GM23338 (cell line): Measurements from ENCODE around the gene TPK1. TPM values are rescaled to one million over a fixed set of nuclear protein-coding genes. Genes with fewer than 3 reads are reported as not detected.

Source experiments
- ATAC-seq: fragments of 200-7000 bp; cut with Tn5 transposase; 3 replicates; pipeline ENCODE4 v1.9.1; 2020
- DNase-seq: peaks from one replicate; pipeline ENCODE4 v3.0.0-alpha.2; 2015; ENCODE audit warnings: low spot score
- H2AFZ ChIP-seq: fragments of 200-600 bp; sonication (generic); 2 replicates; pipeline ENCODE4 v1.8.0; 2016; ENCODE audit warnings: antibody characterized with exemption, mild to moderate bottlenecking, moderate library complexity
- H3F3A ChIP-seq: fragments of 200-600 bp; sonication (generic); replicated peaks from 2 replicates; pipeline ENCODE4 v1.8.0; 2017; ENCODE audit warnings: antibody characterized with exemption, mixed run types, low read depth
- H3K27ac ChIP-seq: fragments of 200-600 bp; sonication (generic); 2 replicates; pipeline ENCODE4 v1.6.1; 2016; ENCODE audit warnings: low read depth
- H3K27me3 ChIP-seq: fragments of 200-600 bp; sonication (generic); 2 replicates; pipeline ENCODE4 v1.8.0; 2016; ENCODE audit warnings: mild to moderate bottlenecking, mixed run types, moderate library complexity; ENCODE audit not compliant: insufficient read depth
- H3K36me3 ChIP-seq: fragments of 200-600 bp; sonication (generic); 2 replicates; pipeline ENCODE4 v1.8.0; 2016; ENCODE audit warnings: mild to moderate bottlenecking; ENCODE audit not compliant: insufficient read depth
- H3K4me1 ChIP-seq: fragments of 200-600 bp; sonication (generic); 2 replicates; pipeline ENCODE4 v1.8.0; 2016; ENCODE audit warnings: mild to moderate bottlenecking, moderate library complexity; ENCODE audit not compliant: insufficient read depth
- H3K4me2 ChIP-seq: fragments of 200-600 bp; sonication (generic); 2 replicates; pipeline ENCODE4 v1.7.1; 2017; ENCODE audit warnings: mixed run types
- H3K4me3 ChIP-seq: fragments of 200-600 bp; sonication (generic); 2 replicates; pipeline ENCODE4 v1.6.1; 2016; ENCODE audit warnings: mixed run types
- H3K79me2 ChIP-seq: fragments of 200-600 bp; sonication (generic); replicated peaks from 2 replicates; pipeline ENCODE4 v1.8.0; 2017; ENCODE audit warnings: mild to moderate bottlenecking; ENCODE audit not compliant: insufficient read depth
- H3K9me2 ChIP-seq: fragments of 200-600 bp; sonication (generic); 2 replicates; pipeline ENCODE4 v1.8.0; 2017; ENCODE audit not compliant: insufficient read depth
- H4K20me1 ChIP-seq: fragments of 200-600 bp; sonication (generic); replicated peaks from 2 replicates; pipeline ENCODE4 v1.8.0; 2017; ENCODE audit warnings: mild to moderate bottlenecking; ENCODE audit not compliant: insufficient read depth
- H3K27ac Mint-ChIP-seq: 2 replicates; pipeline ENCODE4 v1.8.0; 2020; ENCODE audit warnings: inconsistent platforms, mild to moderate bottlenecking, moderate library complexity, mixed read lengths
- H3K27me3 Mint-ChIP-seq: 3 replicates; pipeline ENCODE4 v1.8.0; 2022; ENCODE audit warnings: low read depth, mild to moderate bottlenecking, moderate library complexity, mixed read lengths, inconsistent platforms; ENCODE audit not compliant: insufficient read depth, poor library complexity
- H3K36me3 Mint-ChIP-seq: 3 replicates; pipeline ENCODE4 v1.8.0; 2021; ENCODE audit warnings: low read depth, mild to moderate bottlenecking, inconsistent platforms, moderate library complexity, mixed read lengths
- H3K4me1 Mint-ChIP-seq: 3 replicates; pipeline ENCODE4 v1.8.0; 2020; ENCODE audit warnings: mild to moderate bottlenecking, inconsistent platforms, mixed read lengths
- H3K4me3 Mint-ChIP-seq: 3 replicates; pipeline ENCODE4 v1.8.0; 2021; ENCODE audit warnings: moderate library complexity, mild to moderate bottlenecking, inconsistent platforms, mixed read lengths
- H3K9me3 Mint-ChIP-seq: 3 replicates; pipeline ENCODE4 v1.8.0; 2020; ENCODE audit warnings: moderate library complexity, mild to moderate bottlenecking, inconsistent platforms, mixed read lengths
- CREB1 ChIP-seq: fragments of 250-450 bp; sonication (Bioruptor Pico); IDR thresholded peaks from 2 replicates; pipeline ENCODE4 v1.5.0; 2020; ENCODE audit warnings: low read depth, mild to moderate bottlenecking, moderate library complexity
- CTCF ChIP-seq, 2 experiments: fragments of 200-600 bp in 1 of 2; sonication (generic) in 1 of 2; conservative IDR thresholded peaks; 2 replicates each; pipeline versions ENCODE4 v1.5.1 to v1.6.1; 2016 to 2017; ENCODE audit warnings: antibody characterized with exemption in 2 of 2, low read depth in 2 of 2, mild to moderate bottlenecking in 2 of 2, moderate library complexity in 1 of 2
- EZH2phosphoT487 ChIP-seq: fragments of 200-600 bp; sonication (generic); IDR thresholded peaks from one replicate; pipeline ENCODE4 v1.8.1; 2018; ENCODE audit warnings: antibody characterized with exemption; ENCODE audit not compliant: unreplicated experiment
- NANOG ChIP-seq: IDR thresholded peaks from 2 replicates; pipeline ENCODE4 v1.6.1; 2016; ENCODE audit warnings: antibody characterized with exemption, borderline replicate concordance
- POLR2AphosphoS5 ChIP-seq: IDR thresholded peaks from 2 replicates; pipeline ENCODE4 v1.6.1; 2016; ENCODE audit warnings: antibody characterized with exemption, low read depth
- REST ChIP-seq: IDR thresholded peaks from one replicate; pipeline ENCODE4 v1.6.1; 2018; ENCODE audit warnings: antibody characterized with exemption; ENCODE audit not compliant: unreplicated experiment
- STAT1 ChIP-seq: IDR thresholded peaks from one replicate; pipeline ENCODE4 v1.6.1; 2016; ENCODE audit warnings: antibody characterized with exemption; ENCODE audit not compliant: unreplicated experiment
- ZNF114 ChIP-seq: fragments of 250-450 bp; sonication (Bioruptor Pico); IDR thresholded peaks from 2 replicates; pipeline ENCODE4 v1.5.0; 2020; ENCODE audit warnings: mild to moderate bottlenecking, moderate library complexity
- ZNF331 ChIP-seq: fragments of 250-450 bp; sonication (Bioruptor Pico); IDR thresholded peaks from 2 replicates; pipeline ENCODE4 v1.5.0; 2020; ENCODE audit warnings: low read depth, mild to moderate bottlenecking, moderate library complexity
- ZNF462 ChIP-seq: fragments of 250-450 bp; sonication (Bioruptor Pico); IDR thresholded peaks from 2 replicates; pipeline ENCODE4 v1.5.0; 2020; ENCODE audit warnings: mild to moderate bottlenecking, moderate library complexity
- polyA plus RNA-seq: library from polyadenylated mRNA; unstranded; fragments of >200 nt; fragmentation: Nextera tagmentation; extraction: Ambion mirVana; gene quantifications from 2 replicates; pipeline ENCODE4 v1.2.1, GENCODE V29; 2016
- total RNA-seq: library from RNA; depleted of rRNA; stranded (reverse); fragments of >200 nt; shearing (Covaris generic); gene quantifications from 2 replicates; pipeline ENCODE4 v1.2.3, GENCODE V29; 2014

TPK1 gene
- total and polyA plus RNA-seq, 2 experiments from 2014 or later: 2.6 to 2.9 TPM

GRCh38 chr7:144473908-144474307 lies 361.9 kb downstream of the TPK1 start (continued):
- TF ChIP-seq ZNF462: no peak
- TF ChIP-seq POLR2AphosphoS5: no peak
- no peak for TF ChIP-seq EZH2phosphoT487
- no peak for TF ChIP-seq STAT1
- TF ChIP-seq ZNF331 (CRISPR knock-in tag): no peak
- TF ChIP-seq ZNF114 (CRISPR knock-in tag): no peak

- peaks cover 4% of the 10 kb centered on the region; the same call in 2 of the 3 replicates for H3K4me1 Mint-ChIP-seq
- no peaks in the 10 kb centered on the region for H3K79me2 ChIP-seq
- H3F3A ChIP-seq: no peaks in the 10 kb centered on the region
- H3K27me3 ChIP-seq: no peaks in the 10 kb centered on the region
- peaks cover 2% of the 10 kb centered on the region; the same call in 1 of the 3 replicates for H3K9me3 Mint-ChIP-seq
- no peak overlapping the region for H3K4me2 ChIP-seq
- DNase-seq (no peak), ATAC-seq (no peak)
- no peaks in the 10 kb centered on the region for H4K20me1 ChIP-seq
- H3K27ac ChIP-seq: no peak overlapping the region
- H2AFZ ChIP-seq: no peak overlapping the region
- no peaks in the 10 kb centered on the region for H3K36me3 Mint-ChIP-seq
- H3K27ac Mint-ChIP-seq: no peak overlapping the region
- no peak overlapping the region for H3K4me3 Mint-ChIP-seq
- H3K4me1 ChIP-seq: peaks cover 2% of the 10 kb centered on the region
- no peaks in the 10 kb centered on the region for H3K9me2 ChIP-seq
- no peak overlapping the region for H3K4me3 ChIP-seq
- no peaks in the 10 kb centered on the region for H3K36me3 ChIP-seq
- no peaks in the 10 kb centered on the region for H3K27me3 Mint-ChIP-seq
- TF ChIP-seq NANOG: no peak
- no peak for TF ChIP-seq CREB1 (CRISPR knock-in tag)
- TF ChIP-seq CTCF (conservative IDR thresholded peaks at IDR 0.05; ENCODE audit: low read depth in 2 of 2): no peak
- TF ChIP-seq REST: no peak
Observed at GRCh38 chr7:144470078-144470477, 365.8 kb downstream of the TPK1 start.
